K562 (cell line): ENCODE data around the gene UTP11. TPM values are rescaled to one million over a fixed set of nuclear protein-coding genes. Genes with fewer than 3 reads are reported as not detected.

Source experiments
- BMI1 ChIP-seq: fragments of 150-350 bp; IDR thresholded peaks from 2 replicates; pipeline ENCODE4 v1.6.1; 2014; ENCODE audit warnings: low read length
- CAMTA2 ChIP-seq: fragments of 250-450 bp; sonication (Bioruptor Pico); conservative IDR thresholded peaks from 2 replicates; pipeline ENCODE4 v1.5.1; 2022
- CHD1 ChIP-seq: fragments of 200-600 bp; sonication (generic); IDR thresholded peaks from one replicate; pipeline ENCODE4 v1.6.1; 2012; ENCODE audit warnings: mild to moderate bottlenecking, moderate library complexity, low read length, inconsistent platforms
- CTCF ChIP-seq, 3 experiments: IDR thresholded peaks in 2 of 3; conservative IDR thresholded peaks in 1 of 3; 2 replicates each; pipeline ENCODE4 v1.5.1; 2011 to 2012; ENCODE audit warnings: low read length in 3 of 3, mild to moderate bottlenecking in 3 of 3, control low read depth in 2 of 3, improper control_type of control experiment in 1 of 3, inconsistent platforms in 1 of 3, low read depth in 1 of 3, mixed read lengths in 1 of 3, moderate library complexity in 1 of 3; ENCODE audit not compliant: insufficient read depth in 2 of 3
- ETV6 ChIP-seq, 3 experiments: fragments of 150-350 bp in 1 of 3; sonication (generic) in 1 of 3; formaldehyde crosslinking in 1 of 3; IDR thresholded peaks; 2 replicates each; pipeline versions ENCODE4 v1.6.1 to v1.8.0; 2014 to 2022; ENCODE audit warnings: borderline replicate concordance in 2 of 3, low read depth in 2 of 3, antibody characterized with exemption in 1 of 3, low read length in 1 of 3, mild to moderate bottlenecking in 1 of 3, missing genetic modification reagents in 1 of 3
- FOXP1 ChIP-seq: sonication (generic); formaldehyde crosslinking; IDR thresholded peaks from 2 replicates; pipeline ENCODE4 v1.8.0; 2022; ENCODE audit warnings: mild to moderate bottlenecking, missing genetic modification reagents
- HDAC1 ChIP-seq, 2 experiments: fragments of 450-650 bp; IDR thresholded peaks; 2 replicates each; pipeline ENCODE4 v1.6.1; 2016 to 2017; ENCODE audit warnings: inconsistent platforms in 1 of 2, mild to moderate bottlenecking in 1 of 2, moderate library complexity in 1 of 2
- KHSRP ChIP-seq: fragments of 450-650 bp; IDR thresholded peaks from 2 replicates; pipeline ENCODE4 v1.6.1; 2017
- RBBP5 ChIP-seq: fragments of 200-600 bp; sonication (generic); IDR thresholded peaks from 2 replicates; pipeline ENCODE4 v1.6.1; 2012; ENCODE audit warnings: borderline replicate concordance, mild to moderate bottlenecking, low read length, control low read depth, inconsistent platforms; ENCODE audit not compliant: insufficient read depth, poor library complexity, severe bottlenecking
- TARDBP ChIP-seq: fragments of 450-650 bp; IDR thresholded peaks from 2 replicates; pipeline ENCODE4 v1.6.1; 2016
- TBP ChIP-seq: optimal IDR thresholded peaks from 2 replicates; pipeline ENCODE3; 2011; ENCODE audit warnings: low read depth, low read length, improper control_type of control experiment
- TRIM25 ChIP-seq: fragments of 450-650 bp; IDR thresholded peaks from 2 replicates; pipeline ENCODE4 v1.7.0; 2016; ENCODE audit warnings: borderline replicate concordance
- UBTF ChIP-seq, 2 experiments: IDR thresholded peaks; 2 replicates each; pipeline ENCODE4 v1.6.1; 2012; ENCODE audit warnings: improper control_type of control experiment in 2 of 2, low read depth in 2 of 2, low read length in 2 of 2, borderline replicate concordance in 1 of 2
- ZNF764 ChIP-seq: fragments of 250-450 bp; sonication (Bioruptor Pico); IDR thresholded peaks from 2 replicates; pipeline ENCODE4 v1.4.0; 2020; ENCODE audit warnings: low read depth, mild to moderate bottlenecking, moderate library complexity
- polyA plus RNA-seq, 8 experiments: library from polyadenylated mRNA; depleted of rRNA in 4 of 8; stranded (reverse) in 5 of 8; unstranded in 3 of 8; fragments of >200 nt; fragmentation: Nextera tagmentation in 2 of 8; fragmentation: Illumina TruSeq in 1 of 8; extraction: Ambion mirVana in 2 of 8; extraction: Trizol in 1 of 8; gene quantifications; 2 replicates each; pipeline versions ENCODE4 v1.2.1 to v1.2.3, GENCODE V29; 2011 to 2014; ENCODE audit warnings: inconsistent platforms in 1 of 8, missing spikeins in 1 of 8
- total RNA-seq, 7 experiments: library from RNA; depleted of rRNA in 6 of 7; stranded (reverse); fragments of >200 nt in 6 of 7; fragmentation: Illumina TruSeq in 2 of 7; extraction: Trizol in 2 of 7; gene quantifications; 2 replicates each; pipeline versions ENCODE4 v1.2.1 to v1.2.3, GENCODE V29; 2011 to 2021; ENCODE audit warnings: low replicate concordance in 1 of 7

Gene UTP11
- total and polyA plus RNA-seq, 9 of the 15 experiments (the other 6 are each of a cell fraction or from before 2014, with no cell fraction given): 91.1 to 378 (median 221) TPM

- peak; percentile 27 for TF ChIP-seq RBBP5
- no peak for TF ChIP-seq TRIM25
- TF ChIP-seq CHD1: peak; percentile 10
- TF ChIP-seq BMI1: no peak
- no peak for TF ChIP-seq KHSRP
- TF ChIP-seq CTCF (IDR thresholded peaks at IDR 0.05 in 2 of 3, conservative IDR thresholded peaks at IDR 0.05 in 1 of 3; ENCODE audit: insufficient read depth in 2 of 3, low read depth in 1 of 3, low read length in 3 of 3): peak; percentile 21 to 37 (median 29); a peak in 3 of 6 replicates
- TF ChIP-seq TBP: peak; percentile 19
- peak in 1 of 2 experiments; percentile 64; a peak in 2 of 4 replicates for TF ChIP-seq HDAC1 (IDR thresholded peaks at IDR 0.05)
- no peak for TF ChIP-seq ZNF764
- TF ChIP-seq UBTF (IDR thresholded peaks at IDR 0.05; ENCODE audit: borderline replicate concordance in 1 of 2, low read depth in 2 of 2, low read length in 2 of 2): no peak; a peak in 1 of 4 replicates
- no peak for TF ChIP-seq TARDBP
- 0 out of 2 replicates have a peak, but pooled peaks have one; percentile 41 for TF ChIP-seq CAMTA2
- TF ChIP-seq ETV6 (IDR thresholded peaks at IDR 0.05; ENCODE audit: borderline replicate concordance in 1 of 2, low read depth in 2 of 2, low read length in 1 of 2): no peak
- TF ChIP-seq ETV6 (CRISPR knock-in tag; IDR thresholded peaks at IDR 0.05; ENCODE audit: borderline replicate concordance): no peak
- no peak for TF ChIP-seq FOXP1
Measured at GRCh38 chr1:38004284-38005108, 8.0 kb upstream of the UTP11 start (continued).
